SKM-1 treated with dmso at 0.1 percent for 144 hours (cell line): ENCODE results near the gene CMTM1.
"Not testable (repeated sequence)": the region's sequence is repeated elsewhere in the genome, so short reads cannot be mapped to it uniquely, and the experiment has no call there.

Experiments
- DNase-seq: peaks from one replicate; lab custom pipeline; 2025; ENCODE audit not compliant: unreplicated experiment; lab: John Stamatoyannopoulos, UW

The CMTM1 gene

GRCh38 chr16:66561381-66562080 lies 4.7 kb upstream of the CMTM1 start:
- DNase-seq: no peak

DNA sequence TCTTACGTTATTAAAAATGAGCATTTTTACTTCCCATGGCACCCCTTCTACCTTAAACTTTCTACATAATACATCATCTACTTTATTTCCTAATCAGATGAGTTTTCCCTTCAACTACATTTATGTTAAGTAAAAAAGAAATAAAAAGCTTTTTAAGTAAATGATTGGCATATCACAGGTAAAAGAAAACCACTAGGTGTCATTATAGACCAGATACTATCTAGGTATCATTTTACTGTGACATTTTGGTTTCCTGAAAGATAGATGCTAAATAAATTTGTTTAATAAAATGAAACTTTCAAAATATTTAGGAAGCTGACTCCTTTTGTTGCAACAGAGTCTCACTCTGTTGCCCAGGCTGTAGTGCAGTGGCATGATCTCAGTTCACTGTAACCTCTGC lies 3.8 kb upstream of the CMTM1 start:
- DNase-seq: no peak

GRCh38 chr16:66562986-66563385 lies 3.3 kb upstream of the CMTM1 start:
- no peak for DNase-seq

DNA sequence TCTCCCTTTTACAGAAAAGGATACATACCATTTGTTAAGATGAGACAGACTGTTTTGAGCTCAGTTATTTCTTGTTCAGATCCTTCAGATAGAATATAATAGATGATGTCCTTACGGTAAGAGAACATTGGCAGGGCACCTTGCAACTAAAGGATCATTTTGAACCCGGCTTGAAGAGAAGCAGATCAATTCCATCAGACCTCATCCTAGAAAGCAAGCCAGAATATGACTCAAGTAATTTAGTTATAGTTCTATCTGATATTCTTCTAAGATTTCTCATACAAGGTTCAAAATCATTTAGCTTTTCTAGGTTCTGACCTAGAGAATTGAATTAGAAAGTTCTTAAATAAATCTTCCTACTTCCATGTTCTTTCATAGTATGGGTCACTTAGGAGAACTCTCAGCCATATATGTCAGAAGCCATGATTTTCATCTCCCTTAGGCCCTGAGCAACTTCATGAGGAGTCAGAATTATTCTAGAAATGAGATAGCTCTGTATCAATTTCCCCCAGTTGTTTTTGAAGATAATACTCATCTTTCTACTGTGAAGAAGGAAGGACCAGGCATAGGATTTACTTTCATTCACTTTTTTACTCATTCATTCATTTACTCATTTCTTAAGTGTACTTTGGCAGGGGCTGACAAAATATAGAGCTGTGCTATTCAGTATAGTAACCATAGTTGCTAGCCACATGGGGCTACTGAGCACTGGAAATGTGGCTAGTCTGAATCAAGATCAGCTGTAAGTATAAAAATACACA lies 2.5 kb upstream of the CMTM1 start:
- DNase-seq: no peak

GRCh38 chr16:66567270-66567669 lies 1.0 kb downstream of the CMTM1 start:
- DNase-seq: not testable (repeated sequence)

GRCh38 chr16:66568355-66568754 lies 2.1 kb downstream of the CMTM1 start:
- no peak for DNase-seq

GRCh38 chr16:66569131-66569530 lies 2.9 kb downstream of the CMTM1 start:
- no peak for DNase-seq

DNA sequence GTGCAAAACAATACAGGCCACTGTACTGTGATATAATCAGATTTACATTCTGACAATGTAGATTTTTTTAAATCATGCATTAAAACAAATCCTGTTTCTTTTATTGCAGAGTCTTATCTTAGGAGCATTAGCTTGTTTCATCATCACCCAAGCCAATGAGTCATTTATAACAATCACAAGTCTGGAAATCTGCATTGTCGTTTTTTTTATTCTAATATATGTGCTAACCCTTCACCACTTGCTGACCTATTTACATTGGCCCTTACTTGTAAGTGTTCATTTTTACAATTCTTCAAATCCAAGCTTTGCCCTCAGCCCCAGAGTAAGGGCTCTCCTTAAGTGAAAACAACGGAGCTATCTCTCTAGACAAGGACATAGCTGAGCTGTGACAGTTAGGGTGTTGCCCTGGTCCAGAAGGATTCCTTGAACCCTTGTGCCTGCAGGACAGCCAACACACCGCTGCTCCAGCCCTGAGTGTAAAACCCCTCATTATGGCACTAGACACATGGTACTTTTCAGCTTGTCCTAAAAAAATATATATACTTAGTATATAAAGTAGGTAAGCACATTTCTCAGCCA lies 3.7 kb downstream of the CMTM1 start:
- DNase-seq: no peak

- no peak for DNase-seq
Observed at GRCh38 chr16:66572356-66572755, 6.1 kb downstream of the CMTM1 start.

GRCh38 chr16:66574081-66574480 lies 7.8 kb downstream of the CMTM1 start:
- no peak for DNase-seq

DNA sequence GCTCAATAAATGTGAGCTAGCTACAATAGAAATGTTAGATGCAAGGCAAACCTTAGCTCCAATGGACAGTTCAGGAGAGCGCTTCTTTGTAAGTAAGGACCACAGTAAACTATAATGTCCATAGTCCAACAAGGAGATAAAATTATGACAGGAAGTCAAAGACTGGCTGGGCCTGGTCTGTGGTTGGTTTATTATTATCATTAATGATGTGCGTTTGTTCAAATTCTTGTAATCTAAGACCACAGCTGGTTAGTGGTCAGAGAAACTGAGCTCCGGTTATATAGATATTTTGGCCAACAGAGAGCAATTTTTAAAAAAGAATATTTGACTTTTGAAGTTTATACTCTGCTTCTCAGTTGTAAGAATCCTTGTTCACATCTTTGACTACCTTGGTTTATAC lies 8.3 kb downstream of the CMTM1 start:
- DNase-seq: no peak

DNA sequence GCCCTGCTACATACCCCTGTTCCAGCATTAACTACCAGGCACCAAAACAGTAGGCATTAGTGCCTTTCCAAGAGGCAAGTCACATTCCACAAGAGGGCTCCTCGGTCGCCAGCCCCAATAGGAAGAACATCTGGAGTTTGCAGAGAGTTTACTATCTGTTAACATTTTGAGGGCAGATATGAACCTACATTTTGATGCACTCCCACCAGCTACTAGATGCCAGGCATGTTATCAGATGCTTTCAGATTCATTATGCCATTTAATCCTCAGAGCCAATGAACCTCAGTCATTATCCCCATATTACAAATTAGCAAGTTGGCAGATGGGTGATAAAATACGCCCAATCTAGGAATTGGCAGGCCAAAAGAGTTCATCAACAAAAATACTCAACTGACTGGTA lies 8.8 kb downstream of the CMTM1 start:
- DNase-seq: no peak

DNA sequence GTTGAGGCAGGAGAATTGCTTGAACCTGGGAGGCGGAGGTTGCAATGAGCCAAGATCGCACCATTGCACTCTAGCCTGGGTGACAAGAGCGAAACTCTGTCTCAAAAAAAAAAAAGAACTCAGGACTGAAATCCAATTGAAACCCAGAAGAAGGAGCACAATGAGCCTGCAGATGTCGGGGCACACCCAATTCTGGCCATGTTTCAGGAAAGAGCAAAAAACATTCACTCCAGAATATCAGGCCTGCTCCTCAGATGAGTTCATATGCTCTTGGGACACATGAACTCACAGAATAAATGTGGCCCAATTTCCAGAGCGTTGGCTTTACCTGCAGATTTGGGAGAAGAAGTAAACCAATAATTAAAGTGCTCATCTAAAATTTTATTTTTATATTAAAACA lies 10.1 kb downstream of the CMTM1 start:
- DNase-seq: no peak

DNA sequence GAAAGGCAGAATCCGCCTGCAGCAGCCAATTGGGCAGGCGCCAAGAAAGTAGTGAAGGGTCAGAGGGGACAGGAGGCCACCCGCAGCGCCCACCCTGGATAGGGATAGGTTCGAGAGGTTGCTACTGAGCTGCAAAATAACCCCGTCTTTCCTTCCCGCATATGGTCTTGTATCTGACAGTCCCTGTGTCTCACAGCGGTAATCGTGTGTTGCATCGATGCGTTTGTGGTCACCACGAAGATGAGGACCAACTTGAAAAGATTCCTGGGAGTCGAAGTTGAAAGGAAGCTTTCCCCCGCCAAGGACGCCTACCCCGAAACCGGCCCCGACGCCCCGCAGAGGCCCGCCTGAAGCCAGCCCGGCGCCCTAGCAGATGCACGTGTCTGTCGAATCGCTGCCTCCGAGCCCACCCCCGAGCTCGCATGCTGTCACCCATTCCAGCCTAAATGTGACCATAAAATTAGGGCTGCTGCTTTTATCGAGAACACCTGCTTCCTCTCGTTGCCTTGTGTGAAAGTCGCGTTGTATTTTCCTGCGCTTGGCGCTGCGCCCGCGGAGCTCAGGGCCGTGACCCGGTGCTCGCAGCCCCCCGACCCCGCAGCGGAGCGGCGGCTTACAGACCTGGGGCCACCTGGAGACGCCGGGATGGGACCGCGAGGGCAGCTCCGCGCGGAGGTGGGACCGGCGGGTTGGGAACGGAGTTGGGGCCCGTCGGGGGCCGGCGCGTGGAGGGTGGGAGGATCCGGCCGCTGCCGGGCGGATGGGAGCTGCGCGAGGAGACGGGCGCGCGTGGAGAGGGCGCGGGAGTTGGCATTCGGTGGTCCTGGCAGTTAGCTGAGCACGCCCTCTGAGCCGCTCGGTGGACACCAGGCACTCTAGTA lies 12.7 kb downstream of the CMTM1 start, which contains the start of gene CMTM2:
Gene CMTM2, plus strand, starts transcription at position 813 of the 881 bp plus-strand sequence. CDS start 145 bp downstream, outside the sequence.
- no peak for DNase-seq

DNA sequence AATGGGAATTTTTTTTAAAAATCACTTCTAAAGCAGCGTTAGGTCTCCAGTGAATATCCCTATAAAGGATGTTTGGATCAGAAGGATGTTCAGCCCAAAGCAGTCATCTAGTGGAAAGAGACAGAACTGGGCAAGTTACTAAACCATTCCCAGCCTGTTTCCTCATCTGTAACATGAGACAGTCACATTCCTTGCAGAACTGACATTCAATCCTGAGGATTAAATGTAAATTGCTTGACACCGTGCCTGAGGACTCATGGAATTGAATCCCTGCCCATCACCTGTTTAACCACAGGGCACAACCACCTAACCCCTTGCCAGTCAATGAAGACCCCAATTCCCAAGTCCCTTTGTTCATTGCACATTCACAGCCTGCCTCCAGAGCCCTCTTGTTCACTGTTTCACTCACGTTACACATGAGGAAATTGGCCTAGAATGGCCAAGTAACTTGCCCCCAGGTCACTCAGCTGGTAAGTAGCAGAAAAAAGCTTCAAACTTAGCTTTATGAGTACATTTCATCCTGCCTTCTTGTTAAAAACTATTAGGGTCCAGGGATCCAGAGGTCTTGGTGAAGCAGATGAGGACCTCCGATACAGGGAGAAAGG lies 14.5 kb downstream of the CMTM1 start:
- no peak for DNase-seq

DNA sequence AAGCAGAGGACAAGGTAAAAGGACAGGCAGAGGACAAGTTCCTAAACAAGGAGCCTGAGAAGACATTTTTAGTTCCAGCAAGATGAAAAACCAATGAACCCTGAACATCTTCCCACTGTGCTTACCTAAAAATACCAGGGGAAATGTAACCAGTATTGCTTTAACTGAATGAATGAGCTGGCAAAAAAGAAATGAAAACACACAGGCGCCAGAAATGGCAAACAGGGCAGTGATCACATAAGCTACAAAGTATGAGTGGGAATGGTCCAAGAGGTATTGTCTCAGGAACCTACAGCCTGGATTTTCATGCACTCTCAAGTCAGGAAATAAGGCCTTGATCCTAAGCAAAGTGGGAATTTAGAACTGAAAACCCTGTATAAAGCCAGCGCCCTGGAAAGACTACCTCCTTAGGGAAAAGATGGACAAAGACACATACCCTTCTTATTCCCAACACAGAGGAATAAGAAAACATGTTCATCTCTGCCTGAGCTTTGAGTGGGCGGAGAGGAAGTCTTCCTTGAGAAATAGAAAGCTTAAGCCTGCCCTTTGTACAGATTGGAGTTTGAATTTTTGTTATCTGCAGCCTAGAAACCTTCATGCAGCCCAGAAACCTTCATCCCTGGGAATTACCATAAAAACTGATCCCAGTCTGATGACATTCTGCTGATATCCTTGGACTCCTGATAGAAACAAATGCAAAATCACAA lies 15.2 kb downstream of the CMTM1 start:
- no peak for DNase-seq

GRCh38 chr16:66585481-66586239 lies 19.4 kb downstream of the CMTM1 start:
- peak; percentile 57 for DNase-seq

DNA sequence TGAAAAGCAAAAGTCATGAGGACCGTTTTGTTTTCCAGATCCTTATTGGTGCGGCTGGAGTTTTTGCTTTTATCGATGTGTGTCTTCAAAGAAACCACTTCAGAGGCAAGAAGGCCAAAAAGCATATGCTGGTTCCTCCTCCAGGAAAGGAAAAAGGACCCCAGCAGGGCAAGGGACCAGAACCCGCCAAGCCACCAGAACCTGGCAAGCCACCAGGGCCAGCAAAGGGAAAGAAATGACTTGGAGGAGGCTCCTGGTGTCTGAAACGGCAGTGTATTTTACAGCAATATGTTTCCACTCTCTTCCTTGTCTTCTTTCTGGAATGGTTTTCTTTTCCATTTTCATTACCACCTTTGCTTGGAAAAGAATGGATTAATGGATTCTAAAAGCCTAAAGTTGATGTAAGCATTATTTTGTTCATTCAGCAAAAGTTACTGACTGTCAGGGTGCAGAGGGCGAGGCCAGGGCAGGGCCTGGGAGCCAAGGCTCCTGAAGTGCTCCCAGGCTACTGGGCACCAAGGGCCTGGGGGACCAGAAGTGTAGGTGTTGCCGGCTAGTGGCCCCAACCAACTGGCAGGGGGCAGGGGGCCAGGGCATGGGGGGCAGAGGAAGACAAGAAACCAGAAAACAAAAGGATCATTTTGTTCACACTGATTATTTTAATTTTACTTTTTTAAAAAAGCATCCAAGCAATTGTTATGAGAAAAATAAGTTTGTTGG lies 21.8 kb downstream of the CMTM1 start:
- no peak for DNase-seq
